SK-N-SH treated with all-trans-retinoic acid at 6 μM for 48 hours (cell line): Measurements from ENCODE around the gene FOXN1.

Experiments used
- ATAC-seq: fragments of 200-7000 bp; cut with Tn5 transposase; 3 replicates; pipeline ENCODE4 v1.9.1; 2020; ENCODE audit warnings: mild to moderate bottlenecking, moderate library complexity
- ARNTL ChIP-seq: fragments of 450-650 bp; formaldehyde crosslinking; IDR thresholded peaks from 2 replicates; pipeline ENCODE4 v1.5.0; 2020; ENCODE audit warnings: low read depth, mild to moderate bottlenecking, moderate library complexity, borderline replicate concordance
- CSDC2 ChIP-seq: fragments of 250-450 bp; sonication (Bioruptor Pico); IDR thresholded peaks from 2 replicates; pipeline ENCODE4 v1.5.0; 2020; ENCODE audit warnings: mild to moderate bottlenecking, moderate library complexity
- ESRRG ChIP-seq: fragments of 250-450 bp; sonication (Bioruptor Pico); IDR thresholded peaks from 2 replicates; pipeline ENCODE4 v1.6.1; 2021; ENCODE audit warnings: mild to moderate bottlenecking
- GLIS3 ChIP-seq: fragments of 250-450 bp; sonication (Bioruptor Pico); IDR thresholded peaks from 2 replicates; pipeline ENCODE4 v1.5.0; 2020; ENCODE audit warnings: mild to moderate bottlenecking, moderate library complexity
- ISL1 ChIP-seq: fragments of 250-450 bp; sonication (Bioruptor Pico); IDR thresholded peaks from 2 replicates; pipeline ENCODE4 v2.1.2; 2022; ENCODE audit warnings: mild to moderate bottlenecking, moderate library complexity
- PPARA ChIP-seq: fragments of 250-450 bp; sonication (Bioruptor Pico); IDR thresholded peaks from 2 replicates; pipeline ENCODE4 v1.5.0; 2020; ENCODE audit warnings: mild to moderate bottlenecking, borderline replicate concordance
- RARB ChIP-seq: fragments of 250-450 bp; sonication (Bioruptor Pico); IDR thresholded peaks from 2 replicates; pipeline ENCODE4 v1.8.0; 2021; ENCODE audit warnings: mild to moderate bottlenecking, moderate library complexity
- SNAI2 ChIP-seq: fragments of 250-450 bp; sonication (Bioruptor Pico); IDR thresholded peaks from 2 replicates; pipeline ENCODE4 v1.5.0; 2020; ENCODE audit warnings: mild to moderate bottlenecking, moderate library complexity
- TCF4 ChIP-seq: fragments of 250-450 bp; sonication (Bioruptor Pico); IDR thresholded peaks from 2 replicates; pipeline ENCODE4 v1.8.0; 2021; ENCODE audit warnings: mild to moderate bottlenecking, moderate library complexity, borderline replicate concordance
- TOX ChIP-seq: fragments of 250-450 bp; sonication (Bioruptor Pico); IDR thresholded peaks from 2 replicates; pipeline ENCODE4 v1.8.0; 2021; ENCODE audit warnings: mild to moderate bottlenecking, moderate library complexity, borderline replicate concordance
- ZC3H10 ChIP-seq: fragments of 250-450 bp; sonication (Bioruptor Pico); IDR thresholded peaks from 2 replicates; pipeline ENCODE4 v1.5.1; 2021; ENCODE audit warnings: mild to moderate bottlenecking, moderate library complexity
- ZFP3 ChIP-seq: fragments of 250-450 bp; sonication (Bioruptor Pico); IDR thresholded peaks from 2 replicates; pipeline ENCODE4 v1.5.0; 2020; ENCODE audit warnings: mild to moderate bottlenecking, moderate library complexity
- ZFP30 ChIP-seq: fragments of 450-650 bp; formaldehyde crosslinking; IDR thresholded peaks from 2 replicates; pipeline ENCODE4 v1.5.0; 2022; ENCODE audit warnings: mild to moderate bottlenecking, moderate library complexity
- ZNF565 ChIP-seq: fragments of 450-650 bp; formaldehyde crosslinking; conservative IDR thresholded peaks from 2 replicates; pipeline ENCODE4 v1.5.0; 2020; ENCODE audit warnings: low read depth, mild to moderate bottlenecking, moderate library complexity
- ZNF70 ChIP-seq: fragments of 450-650 bp; formaldehyde crosslinking; IDR thresholded peaks from 2 replicates; pipeline ENCODE4 v1.5.0; 2020; ENCODE audit warnings: mild to moderate bottlenecking, moderate library complexity
- ZNF8 ChIP-seq: fragments of 450-650 bp; formaldehyde crosslinking; IDR thresholded peaks from 2 replicates; pipeline ENCODE4 v1.5.0; 2020; ENCODE audit warnings: mild to moderate bottlenecking, moderate library complexity
- TF ChIP-seq, protein P1 (sequence below): fragments of 250-450 bp; sonication (Bioruptor Pico); IDR thresholded peaks from 2 replicates; pipeline ENCODE4 v1.5.1; 2020; ENCODE audit warnings: low read depth, mild to moderate bottlenecking, moderate library complexity
- TF ChIP-seq, protein P2 (sequence below): fragments of 250-450 bp; sonication (Bioruptor Pico); IDR thresholded peaks from 2 replicates; pipeline ENCODE4 v1.8.0; 2020; ENCODE audit warnings: mild to moderate bottlenecking, moderate library complexity, borderline replicate concordance
- TF ChIP-seq, protein P3 (sequence below): fragments of 250-450 bp; sonication (Bioruptor Pico); IDR thresholded peaks from 2 replicates; pipeline ENCODE4 v1.8.0; 2021; ENCODE audit warnings: low read depth, mild to moderate bottlenecking, moderate library complexity, borderline replicate concordance
- TF ChIP-seq, protein P4 (sequence below): fragments of 250-450 bp; sonication (Bioruptor Pico); IDR thresholded peaks from 2 replicates; pipeline ENCODE4 v1.5.1; 2021; ENCODE audit warnings: mild to moderate bottlenecking, moderate library complexity
- TF ChIP-seq, protein P5 (sequence below): fragments of 250-450 bp; sonication (Bioruptor Pico); IDR thresholded peaks from 2 replicates; pipeline ENCODE4 v1.5.0; 2020; ENCODE audit warnings: mild to moderate bottlenecking, moderate library complexity

The FOXN1 gene

DNA sequence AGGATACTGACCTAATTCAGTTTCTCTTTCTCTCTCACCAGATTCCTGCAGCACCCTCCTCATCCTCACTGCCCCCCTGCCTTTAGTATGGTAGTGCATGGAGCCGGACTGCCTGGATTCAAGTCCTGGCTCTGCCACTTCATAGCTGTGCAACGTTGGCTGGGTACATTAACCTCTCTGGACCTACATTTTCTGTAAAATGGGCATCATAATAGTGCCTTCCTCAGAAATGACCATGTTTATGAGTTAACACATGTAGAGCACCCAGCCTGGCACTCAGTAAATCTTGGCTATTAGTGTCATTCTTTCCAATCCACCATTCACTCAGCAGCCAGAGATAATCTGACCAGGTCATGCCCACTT is 39.0 kb downstream of the FOXN1 start (continued):
- TF ChIP-seq, protein P1, sequence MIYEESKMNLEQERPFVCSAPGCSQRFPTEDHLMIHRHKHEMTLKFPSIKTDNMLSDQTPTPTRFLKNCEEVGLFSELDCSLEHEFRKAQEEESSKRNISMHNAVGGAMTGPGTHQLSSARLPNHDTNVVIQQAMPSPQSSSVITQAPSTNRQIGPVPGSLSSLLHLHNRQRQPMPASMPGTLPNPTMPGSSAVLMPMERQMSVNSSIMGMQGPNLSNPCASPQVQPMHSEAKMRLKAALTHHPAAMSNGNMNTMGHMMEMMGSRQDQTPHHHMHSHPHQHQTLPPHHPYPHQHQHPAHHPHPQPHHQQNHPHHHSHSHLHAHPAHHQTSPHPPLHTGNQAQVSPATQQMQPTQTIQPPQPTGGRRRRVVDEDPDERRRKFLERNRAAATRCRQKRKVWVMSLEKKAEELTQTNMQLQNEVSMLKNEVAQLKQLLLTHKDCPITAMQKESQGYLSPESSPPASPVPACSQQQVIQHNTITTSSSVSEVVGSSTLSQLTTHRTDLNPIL: no peak
- TF ChIP-seq GLIS3 (CRISPR knock-in tag): no peak
- no peak for TF ChIP-seq TOX (CRISPR knock-in tag)
- TF ChIP-seq ZC3H10 (CRISPR knock-in tag): no peak

DNA sequence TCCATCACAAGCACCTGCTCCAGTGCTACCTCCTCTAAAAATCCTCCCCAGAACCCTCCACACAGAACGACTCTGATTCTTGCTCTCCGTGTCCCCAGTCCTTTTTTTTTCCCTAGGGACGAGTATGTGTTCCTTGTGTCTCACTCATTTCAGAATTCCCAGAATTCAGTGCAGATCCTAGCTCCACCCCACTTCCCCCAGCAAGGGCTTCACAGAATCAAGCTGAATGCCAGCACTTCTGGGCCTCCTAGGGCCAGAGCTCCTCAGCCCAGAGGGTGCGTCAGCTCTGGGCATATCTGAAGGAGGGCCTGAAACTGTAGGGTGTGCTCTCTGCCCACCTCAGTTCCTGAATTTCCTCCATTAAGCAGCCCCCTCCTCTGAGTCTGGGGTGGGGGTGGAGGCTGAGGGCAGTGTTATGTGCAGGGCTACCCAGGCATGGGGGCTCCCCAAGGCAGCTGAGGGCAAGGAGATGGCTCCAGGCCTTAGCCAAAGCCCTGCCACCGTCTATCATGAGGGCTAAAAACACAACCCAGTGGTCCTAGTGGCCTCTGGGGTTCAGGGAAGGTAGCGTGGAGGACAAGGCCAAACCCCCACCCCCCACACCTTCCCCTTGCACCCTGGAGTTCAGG is 39.8 kb downstream of the FOXN1 start:
- TF ChIP-seq, protein P2, sequence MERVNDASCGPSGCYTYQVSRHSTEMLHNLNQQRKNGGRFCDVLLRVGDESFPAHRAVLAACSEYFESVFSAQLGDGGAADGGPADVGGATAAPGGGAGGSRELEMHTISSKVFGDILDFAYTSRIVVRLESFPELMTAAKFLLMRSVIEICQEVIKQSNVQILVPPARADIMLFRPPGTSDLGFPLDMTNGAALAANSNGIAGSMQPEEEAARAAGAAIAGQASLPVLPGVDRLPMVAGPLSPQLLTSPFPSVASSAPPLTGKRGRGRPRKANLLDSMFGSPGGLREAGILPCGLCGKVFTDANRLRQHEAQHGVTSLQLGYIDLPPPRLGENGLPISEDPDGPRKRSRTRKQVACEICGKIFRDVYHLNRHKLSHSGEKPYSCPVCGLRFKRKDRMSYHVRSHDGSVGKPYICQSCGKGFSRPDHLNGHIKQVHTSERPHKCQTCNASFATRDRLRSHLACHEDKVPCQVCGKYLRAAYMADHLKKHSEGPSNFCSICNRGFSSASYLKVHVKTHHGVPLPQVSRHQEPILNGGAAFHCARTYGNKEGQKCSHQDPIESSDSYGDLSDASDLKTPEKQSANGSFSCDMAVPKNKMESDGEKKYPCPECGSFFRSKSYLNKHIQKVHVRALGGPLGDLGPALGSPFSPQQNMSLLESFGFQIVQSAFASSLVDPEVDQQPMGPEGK: no peak
- TF ChIP-seq ISL1 (CRISPR knock-in tag) (no peak), ZFP3 (CRISPR knock-in tag) (no peak), TCF4 (CRISPR knock-in tag) (no peak), PPARA (no peak), ZNF70 (CRISPR knock-in tag) (no peak), ESRRG (CRISPR knock-in tag) (no peak)
- TF ChIP-seq, protein P3, sequence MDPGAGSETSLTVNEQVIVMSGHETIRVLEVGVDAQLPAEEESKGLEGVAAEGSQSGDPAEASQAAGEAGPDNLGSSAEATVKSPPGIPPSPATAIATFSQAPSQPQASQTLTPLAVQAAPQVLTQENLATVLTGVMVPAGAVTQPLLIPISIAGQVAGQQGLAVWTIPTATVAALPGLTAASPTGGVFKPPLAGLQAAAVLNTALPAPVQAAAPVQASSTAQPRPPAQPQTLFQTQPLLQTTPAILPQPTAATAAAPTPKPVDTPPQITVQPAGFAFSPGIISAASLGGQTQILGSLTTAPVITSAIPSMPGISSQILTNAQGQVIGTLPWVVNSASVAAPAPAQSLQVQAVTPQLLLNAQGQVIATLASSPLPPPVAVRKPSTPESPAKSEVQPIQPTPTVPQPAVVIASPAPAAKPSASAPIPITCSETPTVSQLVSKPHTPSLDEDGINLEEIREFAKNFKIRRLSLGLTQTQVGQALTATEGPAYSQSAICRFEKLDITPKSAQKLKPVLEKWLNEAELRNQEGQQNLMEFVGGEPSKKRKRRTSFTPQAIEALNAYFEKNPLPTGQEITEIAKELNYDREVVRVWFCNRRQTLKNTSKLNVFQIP: no peak
- TF ChIP-seq, protein P1: no peak
- ATAC-seq: no peak

DNA sequence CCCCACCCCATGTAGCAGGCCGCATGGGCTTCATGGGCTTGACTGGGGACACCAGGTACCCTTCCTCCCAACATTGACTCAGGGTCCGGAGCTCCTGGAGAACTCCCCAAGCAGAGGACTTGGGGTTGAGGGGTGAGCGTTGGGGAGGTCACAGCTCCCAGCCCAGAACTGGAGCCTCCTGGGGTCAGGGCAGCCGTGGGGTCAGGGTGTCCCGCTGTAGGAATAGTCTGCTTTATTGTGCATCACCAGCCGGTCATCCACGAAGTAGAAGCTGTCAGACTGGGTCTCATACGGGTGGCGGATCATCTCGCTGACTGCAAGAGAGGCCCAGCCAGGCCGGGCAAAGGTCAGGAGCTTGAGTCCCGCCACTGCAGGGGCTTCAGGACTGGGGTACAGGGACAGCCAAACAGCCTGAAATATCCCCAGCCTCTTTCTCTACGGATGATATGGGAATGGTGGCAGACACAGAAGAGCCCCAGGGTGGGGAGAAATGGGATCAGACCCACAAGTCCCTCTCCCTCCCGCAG is 41.0 kb downstream of the FOXN1 start:
- TF ChIP-seq, protein P4, sequence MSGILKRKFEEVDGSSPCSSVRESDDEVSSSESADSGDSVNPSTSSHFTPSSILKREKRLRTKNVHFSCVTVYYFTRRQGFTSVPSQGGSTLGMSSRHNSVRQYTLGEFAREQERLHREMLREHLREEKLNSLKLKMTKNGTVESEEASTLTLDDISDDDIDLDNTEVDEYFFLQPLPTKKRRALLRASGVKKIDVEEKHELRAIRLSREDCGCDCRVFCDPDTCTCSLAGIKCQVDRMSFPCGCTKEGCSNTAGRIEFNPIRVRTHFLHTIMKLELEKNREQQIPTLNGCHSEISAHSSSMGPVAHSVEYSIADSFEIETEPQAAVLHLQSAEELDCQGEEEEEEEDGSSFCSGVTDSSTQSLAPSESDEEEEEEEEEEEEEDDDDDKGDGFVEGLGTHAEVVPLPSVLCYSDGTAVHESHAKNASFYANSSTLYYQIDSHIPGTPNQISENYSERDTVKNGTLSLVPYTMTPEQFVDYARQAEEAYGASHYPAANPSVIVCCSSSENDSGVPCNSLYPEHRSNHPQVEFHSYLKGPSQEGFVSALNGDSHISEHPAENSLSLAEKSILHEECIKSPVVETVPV (CRISPR knock-in tag): no peak
- TF ChIP-seq ZC3H10 (CRISPR knock-in tag) (no peak), CSDC2 (CRISPR knock-in tag) (no peak), ESRRG (CRISPR knock-in tag) (no peak), ZFP30 (CRISPR knock-in tag) (no peak), RARB (no peak), TOX (CRISPR knock-in tag) (no peak), PPARA (no peak), TCF4 (CRISPR knock-in tag) (no peak)
- ATAC-seq: no peak

DNA sequence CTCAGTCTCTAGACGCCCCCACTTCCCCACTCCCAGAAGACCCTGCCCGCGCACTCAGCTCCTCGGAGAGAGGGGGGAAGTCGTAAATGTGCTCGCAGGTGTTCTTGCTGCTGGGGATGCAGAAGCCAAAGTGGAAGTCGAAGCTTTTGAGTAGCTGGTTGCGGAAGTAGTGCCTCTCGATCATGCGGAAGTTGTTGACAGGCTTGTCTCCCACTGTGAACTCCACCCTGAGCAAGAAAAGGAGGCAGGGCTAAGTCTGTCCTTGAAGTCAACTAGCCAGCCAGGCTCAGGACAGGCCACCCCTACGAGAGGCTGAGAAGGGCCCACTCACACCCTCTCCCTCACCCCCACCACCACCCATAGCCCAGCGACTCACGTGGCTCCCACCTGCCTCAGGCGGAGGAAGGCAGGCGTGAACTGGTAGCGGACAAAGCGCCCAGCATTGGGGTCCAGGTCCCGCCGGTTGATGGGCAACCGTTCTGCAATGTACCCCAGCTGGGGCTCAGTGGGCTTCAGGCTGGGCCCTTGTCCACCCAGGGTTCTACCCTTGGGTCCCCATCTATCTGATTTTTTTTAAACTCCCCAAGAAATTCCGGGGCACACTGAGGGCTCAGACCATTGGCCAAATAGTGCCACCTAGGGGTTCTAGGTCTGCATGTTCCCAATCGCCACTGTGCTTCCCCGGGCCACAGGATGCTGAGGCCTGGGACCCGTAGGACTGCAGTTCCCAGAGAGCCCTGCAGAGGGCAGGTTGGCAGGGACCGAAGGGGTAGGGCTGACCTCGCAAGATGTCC is 41.7 kb downstream of the FOXN1 start:
- TF ChIP-seq, protein P5, sequence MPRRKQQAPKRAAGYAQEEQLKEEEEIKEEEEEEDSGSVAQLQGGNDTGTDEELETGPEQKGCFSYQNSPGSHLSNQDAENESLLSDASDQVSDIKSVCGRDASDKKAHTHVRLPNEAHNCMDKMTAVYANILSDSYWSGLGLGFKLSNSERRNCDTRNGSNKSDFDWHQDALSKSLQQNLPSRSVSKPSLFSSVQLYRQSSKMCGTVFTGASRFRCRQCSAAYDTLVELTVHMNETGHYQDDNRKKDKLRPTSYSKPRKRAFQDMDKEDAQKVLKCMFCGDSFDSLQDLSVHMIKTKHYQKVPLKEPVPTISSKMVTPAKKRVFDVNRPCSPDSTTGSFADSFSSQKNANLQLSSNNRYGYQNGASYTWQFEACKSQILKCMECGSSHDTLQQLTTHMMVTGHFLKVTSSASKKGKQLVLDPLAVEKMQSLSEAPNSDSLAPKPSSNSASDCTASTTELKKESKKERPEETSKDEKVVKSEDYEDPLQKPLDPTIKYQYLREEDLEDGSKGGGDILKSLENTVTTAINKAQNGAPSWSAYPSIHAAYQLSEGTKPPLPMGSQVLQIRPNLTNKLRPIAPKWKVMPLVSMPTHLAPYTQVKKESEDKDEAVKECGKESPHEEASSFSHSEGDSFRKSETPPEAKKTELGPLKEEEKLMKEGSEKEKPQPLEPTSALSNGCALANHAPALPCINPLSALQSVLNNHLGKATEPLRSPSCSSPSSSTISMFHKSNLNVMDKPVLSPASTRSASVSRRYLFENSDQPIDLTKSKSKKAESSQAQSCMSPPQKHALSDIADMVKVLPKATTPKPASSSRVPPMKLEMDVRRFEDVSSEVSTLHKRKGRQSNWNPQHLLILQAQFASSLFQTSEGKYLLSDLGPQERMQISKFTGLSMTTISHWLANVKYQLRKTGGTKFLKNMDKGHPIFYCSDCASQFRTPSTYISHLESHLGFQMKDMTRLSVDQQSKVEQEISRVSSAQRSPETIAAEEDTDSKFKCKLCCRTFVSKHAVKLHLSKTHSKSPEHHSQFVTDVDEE (CRISPR knock-in tag): no peak
- TF ChIP-seq ZNF8 (CRISPR knock-in tag): no peak
- TF ChIP-seq ZNF565 (CRISPR knock-in tag): no peak
- no peak for TF ChIP-seq ARNTL
- TF ChIP-seq TCF4 (CRISPR knock-in tag): no peak
- no peak for TF ChIP-seq PPARA
- no peak for TF ChIP-seq ISL1 (CRISPR knock-in tag)
- no peak for TF ChIP-seq SNAI2 (CRISPR knock-in tag)
- no peak for TF ChIP-seq ZFP3 (CRISPR knock-in tag)
- TF ChIP-seq TOX (CRISPR knock-in tag): no peak
- TF ChIP-seq CSDC2 (CRISPR knock-in tag): no peak
- TF ChIP-seq, protein P4 (CRISPR knock-in tag): no peak
- no peak for TF ChIP-seq GLIS3 (CRISPR knock-in tag)
- ATAC-seq: peak; percentile 78
